Stimulated activated CD4-positive, alpha-beta T cell treated with anti-CD3 and anti-CD28 coated beads, Interleukin-2, amount 100 ng/mL, for 48 hours (primary cell): Measurements from ENCODE around the gene RYR3.
A peak's percentile ranks its signal among the peaks of the same experiment; 100 is the strongest.
"Not testable (repeated sequence)": the region's sequence is repeated elsewhere in the genome, so short reads cannot be mapped to it uniquely, and the experiment has no call there.

Experiments used
- DNase-seq, 2 donors: peaks; one replicate each; pipeline ENCODE4 v3.0.0-alpha.2; 2020

The RYR3 gene

GRCh38 chr15:33526532-33526931, 215.8 kb downstream of the RYR3 start:
- no peak for DNase-seq

DNA sequence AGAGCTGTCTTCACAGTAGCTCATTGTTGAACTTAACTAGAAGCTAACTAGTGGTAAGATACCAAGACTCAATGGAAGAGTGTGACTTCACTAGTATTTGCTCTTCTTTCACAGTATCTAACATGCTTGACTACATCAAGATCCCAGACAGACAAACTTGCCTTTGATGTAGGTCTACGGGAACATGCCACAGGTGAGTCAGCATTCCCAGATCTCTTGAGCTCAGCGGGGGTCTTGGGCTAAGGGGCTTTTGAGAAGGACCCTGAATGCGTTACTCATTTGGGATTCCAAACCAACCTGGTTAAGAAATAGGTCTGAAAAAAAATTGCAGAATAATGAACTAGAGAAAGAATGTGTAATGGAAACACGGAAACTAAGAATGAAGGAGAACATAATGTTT, 222.4 kb downstream of the RYR3 start:
- no peak for DNase-seq

GRCh38 chr15:33534642-33535041, 223.9 kb downstream of the RYR3 start:
- DNase-seq = no peak

GRCh38 chr15:33535135-33535534, 224.4 kb downstream of the RYR3 start:
- DNase-seq = no peak

- DNase-seq = no peak
These were observed 229.2 kb downstream of the RYR3 start for GRCh38 chr15:33539825-33540573.

DNA sequence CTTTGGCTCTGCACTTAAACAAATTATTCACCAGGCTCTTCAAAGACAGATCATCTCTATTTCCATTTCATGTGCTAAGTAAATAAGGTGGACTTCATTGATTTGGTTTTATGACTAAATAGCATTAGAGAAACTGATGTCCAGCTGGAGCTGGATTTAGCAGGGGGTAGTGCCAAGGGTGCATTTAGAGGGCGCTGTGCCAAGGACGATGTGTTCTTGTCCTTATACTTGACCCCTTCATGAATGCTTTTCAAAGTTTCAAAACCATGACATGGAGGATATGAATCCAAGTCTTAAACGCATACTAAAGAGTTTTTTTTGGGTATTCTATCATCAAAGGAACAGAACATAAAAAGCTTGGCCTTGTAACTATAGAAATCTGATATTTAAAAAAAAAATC, 233.2 kb downstream of the RYR3 start:
- no peak for DNase-seq

GRCh38 chr15:33545866-33546265, 235.1 kb downstream of the RYR3 start:
- DNase-seq = no peak

GRCh38 chr15:33547876-33548275, 237.1 kb downstream of the RYR3 start:
- peak in 1 of 2 donors; percentile 1 for DNase-seq

DNA sequence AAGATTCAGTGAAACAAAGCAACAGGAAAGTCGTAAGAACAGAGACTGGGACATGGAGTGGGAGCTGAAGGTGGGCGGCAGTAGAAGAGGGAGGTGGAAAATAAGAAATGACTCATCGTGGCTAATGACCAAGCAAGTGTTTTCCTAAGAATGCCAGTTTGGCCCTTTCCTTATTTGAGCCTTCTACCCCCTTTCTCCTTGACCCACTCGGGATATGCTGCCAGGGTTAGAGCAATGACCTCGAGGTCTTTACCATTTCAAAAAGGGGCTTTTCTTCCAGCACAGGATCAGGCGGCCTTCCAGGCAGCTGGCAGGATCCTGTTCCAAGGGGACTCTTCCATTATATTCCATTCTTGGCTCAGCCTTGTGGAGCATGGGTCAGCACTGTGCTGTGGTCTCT, 241.1 kb downstream of the RYR3 start:
- DNase-seq = no peak

- DNase-seq = no peak
These were observed 242.4 kb downstream of the RYR3 start for GRCh38 chr15:33553157-33553556.

DNA sequence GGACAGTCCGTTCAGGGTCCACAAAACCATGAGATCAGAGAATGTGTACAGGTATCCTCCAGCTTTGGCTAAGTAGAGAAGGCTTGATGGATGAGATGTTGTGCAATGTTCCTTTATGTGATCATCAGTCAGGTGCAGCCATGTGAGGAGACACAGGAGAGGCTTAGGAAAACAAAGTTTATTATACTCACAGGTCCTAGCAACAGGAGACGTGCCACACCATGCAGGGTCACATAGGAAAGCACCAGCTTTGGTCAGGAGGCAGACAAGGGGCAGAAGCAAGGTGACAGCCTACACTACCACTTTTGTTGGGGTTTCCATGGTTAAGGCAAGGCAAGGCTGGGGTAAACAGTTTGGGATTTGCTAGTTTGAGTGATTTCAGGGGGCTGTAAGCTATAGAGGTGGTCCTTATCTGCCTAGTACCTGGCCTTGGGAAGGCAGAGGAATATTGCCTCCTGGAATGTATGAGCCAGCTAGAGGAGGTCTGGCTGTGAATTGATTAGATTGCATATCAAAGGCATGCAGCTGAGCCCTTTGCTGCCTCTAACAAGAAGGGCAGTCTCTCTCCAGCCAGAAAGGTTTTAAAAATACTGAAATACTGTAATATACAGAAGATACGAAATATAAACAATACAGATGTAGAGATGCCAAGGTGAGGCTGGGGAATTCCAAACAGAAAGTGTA, 248.6 kb downstream of the RYR3 start:
- DNase-seq = no peak

DNA sequence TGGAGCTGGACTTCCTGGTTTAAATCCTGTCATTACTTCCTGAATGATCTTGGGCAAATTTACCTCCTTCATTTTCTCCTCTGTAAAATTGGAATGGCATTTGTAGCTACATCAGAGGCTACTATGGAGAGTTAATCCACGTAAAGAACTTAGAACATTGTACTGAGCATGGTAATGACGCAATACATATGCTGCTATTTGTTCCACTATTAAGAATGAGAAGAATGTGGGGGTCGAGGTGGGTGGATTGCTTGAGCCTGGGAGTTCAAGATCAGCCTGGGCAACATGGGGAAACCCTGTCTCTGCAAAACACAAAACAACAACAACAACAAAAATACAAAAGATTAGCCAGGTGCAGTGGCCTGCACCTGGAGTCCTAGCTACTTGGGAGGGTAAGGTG, 250.6 kb downstream of the RYR3 start:
- no peak for DNase-seq

- DNase-seq = no peak
These were observed 251.2 kb downstream of the RYR3 start for GRCh38 chr15:33561967-33562366.

DNA sequence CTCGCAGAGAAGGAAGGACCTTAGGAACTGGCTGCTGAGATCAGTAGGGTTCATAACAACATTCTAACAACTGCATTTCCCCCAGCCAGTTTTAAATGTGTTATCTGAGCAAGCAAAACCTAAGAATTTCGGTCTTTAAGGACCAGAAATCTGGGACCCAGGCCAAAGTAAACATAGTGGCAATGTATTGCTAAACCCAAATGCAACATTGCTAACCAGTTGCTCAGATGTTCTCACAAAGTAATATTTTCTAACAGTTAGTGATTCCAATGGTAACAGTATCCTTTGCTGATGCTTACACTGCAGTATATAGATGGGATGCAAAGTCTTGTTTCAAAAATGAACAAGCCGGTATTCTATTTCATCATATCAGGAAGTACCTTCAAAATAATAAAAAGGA, 254.3 kb downstream of the RYR3 start:
- DNase-seq = no peak

- no peak for DNase-seq
These were observed 256.9 kb downstream of the RYR3 start for GRCh38 chr15:33567652-33568051.

DNA sequence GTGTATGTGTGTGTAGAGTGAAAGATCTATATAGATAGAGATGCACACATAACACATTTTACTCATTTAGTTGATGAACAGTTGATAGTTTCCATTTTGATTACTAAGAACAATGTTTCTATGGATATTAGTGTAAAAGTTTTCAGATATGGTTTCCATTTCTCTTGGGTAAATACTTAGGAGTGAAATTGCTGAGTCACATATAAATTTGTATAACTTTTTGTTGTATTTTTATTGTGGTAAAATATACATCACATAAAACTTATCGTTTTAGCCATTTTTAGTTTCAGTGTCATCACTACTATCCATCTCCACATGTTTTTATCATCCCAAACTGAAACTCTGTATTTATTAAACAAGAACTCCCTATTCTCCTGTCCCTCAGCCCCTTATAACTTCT, 258.3 kb downstream of the RYR3 start:
- DNase-seq = no peak

- DNase-seq = not testable (repeated sequence)
These were observed 267.1 kb downstream of the RYR3 start for GRCh38 chr15:33577911-33578310.

DNA sequence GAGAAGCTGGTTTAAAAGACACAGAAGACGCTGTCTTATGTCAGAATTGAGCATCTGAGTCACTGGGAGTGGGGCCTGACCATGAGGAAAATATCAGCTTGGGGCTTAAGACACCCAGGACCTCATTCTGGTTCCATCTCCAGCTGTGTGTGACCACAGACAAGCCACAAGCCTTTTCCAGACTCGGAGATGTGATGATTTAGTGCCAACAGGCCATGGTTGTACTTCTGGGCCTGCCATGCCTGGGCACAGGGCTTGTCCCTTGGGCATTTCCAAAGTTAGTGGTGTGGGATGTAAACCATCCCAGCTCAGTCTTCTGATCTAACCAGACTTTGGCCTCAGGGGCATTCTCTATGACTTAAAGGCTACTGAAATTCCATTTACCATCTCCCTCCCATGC, 269.8 kb downstream of the RYR3 start:
- no peak for DNase-seq

GRCh38 chr15:33581032-33581431, 270.3 kb downstream of the RYR3 start:
- DNase-seq = no peak

DNA sequence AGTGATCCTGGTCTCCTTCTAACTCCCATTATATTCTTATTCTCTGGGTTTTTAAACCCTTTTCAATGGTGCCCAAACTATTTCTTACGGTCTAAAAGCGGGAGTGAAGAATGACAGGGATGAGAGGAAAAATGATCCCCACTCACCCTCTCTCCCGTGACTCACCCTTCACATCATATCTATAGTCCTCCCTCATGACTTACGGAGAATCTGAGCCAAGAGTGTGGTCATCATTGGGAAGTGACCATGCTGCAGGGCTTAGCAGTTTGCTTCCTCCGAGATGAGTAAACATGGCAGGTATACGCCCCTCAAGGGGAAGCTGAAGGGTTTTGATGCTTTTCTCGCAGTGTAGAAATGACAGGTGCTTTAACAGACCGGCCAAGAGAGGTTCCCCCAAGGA, 274.0 kb downstream of the RYR3 start:
- DNase-seq = no peak

DNA sequence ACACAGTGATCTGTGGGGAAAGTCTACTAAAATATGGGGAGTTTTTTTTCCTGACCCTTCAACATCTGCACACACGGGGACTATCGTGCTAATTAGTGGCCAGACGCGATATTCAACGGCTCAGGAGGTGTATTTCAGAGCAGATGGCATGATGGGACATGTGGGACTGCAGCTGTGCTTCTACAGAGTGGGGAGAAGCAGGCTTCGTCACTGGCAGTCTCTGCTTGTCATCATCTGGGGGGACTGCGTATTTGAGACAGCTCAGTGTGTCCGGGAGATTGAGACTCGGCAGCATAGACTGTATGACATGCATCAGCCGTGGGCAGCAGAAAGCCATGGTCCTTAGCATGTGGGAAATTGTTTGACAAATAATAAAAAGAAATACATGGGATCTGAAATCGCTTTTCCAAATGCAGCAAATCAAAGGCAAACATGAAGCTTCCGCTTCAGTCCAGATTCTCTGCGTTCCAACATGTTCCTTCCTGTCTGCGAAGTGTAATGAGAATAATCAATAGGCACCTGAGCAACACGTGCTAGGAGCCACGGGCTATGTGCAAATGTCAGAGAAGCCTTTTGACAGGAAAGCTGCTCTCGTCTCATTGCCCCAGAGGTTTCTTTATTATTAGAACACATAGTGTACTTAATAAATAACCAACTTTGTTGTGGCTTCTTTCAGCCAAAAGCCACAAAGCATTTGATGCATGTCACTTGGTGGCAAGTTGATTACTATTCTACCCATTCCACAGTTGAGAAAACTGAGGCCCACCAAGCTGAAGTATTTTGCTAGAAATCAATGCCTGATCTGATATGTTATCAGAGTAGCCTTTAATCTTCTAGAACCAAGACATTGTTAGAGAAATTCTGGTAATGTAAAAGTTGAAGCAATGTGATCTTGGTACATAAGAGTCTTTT, 276.3 kb downstream of the RYR3 start:
- no peak for DNase-seq

DNA sequence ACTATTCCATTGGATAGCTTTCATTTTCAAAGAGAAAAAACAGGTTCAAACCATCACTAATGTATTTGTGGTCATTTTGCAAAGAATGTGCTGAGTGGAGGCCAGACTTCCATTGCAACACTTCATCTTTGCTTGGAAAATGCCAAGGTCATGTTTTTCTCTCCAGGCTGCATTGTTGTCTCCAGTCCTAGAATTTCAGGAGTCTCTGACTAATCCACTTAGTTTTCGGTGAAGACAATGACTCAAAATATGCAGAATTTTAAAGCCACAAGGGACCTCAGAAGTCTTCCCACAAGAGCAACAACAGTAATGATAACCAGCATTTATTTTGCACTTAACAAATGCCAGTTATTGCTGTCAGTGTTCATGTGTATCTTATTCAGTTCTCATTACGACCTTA, 277.0 kb downstream of the RYR3 start:
- no peak for DNase-seq

GRCh38 chr15:33592864-33593263, 282.1 kb downstream of the RYR3 start:
- DNase-seq = no peak

GRCh38 chr15:33598382-33598781, 287.6 kb downstream of the RYR3 start:
- DNase-seq = not testable (repeated sequence)
